ENCODE data around the gene GRIFIN. TPM values are rescaled to one million over a fixed set of nuclear protein-coding genes. Genes with fewer than 3 reads are reported as not detected.

GRIFIN gene
- total RNA-seq, 1 experiment from 2014 or later = not detected

Other genes with a start within 250 kb of the GRIFIN start
- gene MAD1L1, start 243.5 kb downstream of the GRIFIN start, total RNA-seq (2014; rRNA removed; shearing (Covaris generic)) = 77.8 and 163 TPM in 2 replicates
- 57.5 and 57.8 TPM in 2 replicates for gene MRM2, start 234.2 kb downstream of the GRIFIN start, total RNA-seq (2014; rRNA removed; shearing (Covaris generic))
- 31.4 and 37.8 TPM in 2 replicates for gene NUDT1, start 234.2 kb downstream of the GRIFIN start, total RNA-seq (2014; rRNA removed; shearing (Covaris generic))
- gene SNX8, start 162.0 kb downstream of the GRIFIN start, total RNA-seq (2014; rRNA removed; shearing (Covaris generic)) = 52.9 and 74.2 TPM in 2 replicates
- gene EIF3B, start 121.6 kb downstream of the GRIFIN start, total RNA-seq (2014; rRNA removed; shearing (Covaris generic)) = 217 and 294 TPM in 2 replicates
- 13.5 and 20.7 TPM in 2 replicates for gene CHST12, start 72.8 kb downstream of the GRIFIN start, total RNA-seq (2014; rRNA removed; shearing (Covaris generic))
- 3.4 and 5.6 TPM in 2 replicates for gene LFNG, start 43.4 kb upstream of the GRIFIN start, total RNA-seq (2014; rRNA removed; shearing (Covaris generic))
- 87.3 and 104 TPM in 2 replicates for gene BRAT1, start 79.1 kb upstream of the GRIFIN start, total RNA-seq (2014; rRNA removed; shearing (Covaris generic))
- gene IQCE, start 82.6 kb upstream of the GRIFIN start, total RNA-seq (2014; rRNA removed; shearing (Covaris generic)) = 21.6 and 32.9 TPM in 2 replicates
- 17.7 and 18.7 TPM in 2 replicates for gene TTYH3, start 155.6 kb upstream of the GRIFIN start, total RNA-seq (2014; rRNA removed; shearing (Covaris generic))
- not detected in 2 replicates for gene AMZ1, start 211.8 kb upstream of the GRIFIN start, total RNA-seq (2014; rRNA removed; shearing (Covaris generic))

All from G401 (cell line).